Bone marrow (tissue), 2 donors: ENCODE results near the gene UQCRC1.
"Not testable (repeated sequence)": the region's sequence is repeated elsewhere in the genome, so short reads cannot be mapped to it uniquely, and the experiment has no call there.

ENCODE experiments used
- DNase-seq, 2 donors: peaks; one replicate each; lab custom pipeline; 2025; lab: John Stamatoyannopoulos, UW

UQCRC1 gene

DNA sequence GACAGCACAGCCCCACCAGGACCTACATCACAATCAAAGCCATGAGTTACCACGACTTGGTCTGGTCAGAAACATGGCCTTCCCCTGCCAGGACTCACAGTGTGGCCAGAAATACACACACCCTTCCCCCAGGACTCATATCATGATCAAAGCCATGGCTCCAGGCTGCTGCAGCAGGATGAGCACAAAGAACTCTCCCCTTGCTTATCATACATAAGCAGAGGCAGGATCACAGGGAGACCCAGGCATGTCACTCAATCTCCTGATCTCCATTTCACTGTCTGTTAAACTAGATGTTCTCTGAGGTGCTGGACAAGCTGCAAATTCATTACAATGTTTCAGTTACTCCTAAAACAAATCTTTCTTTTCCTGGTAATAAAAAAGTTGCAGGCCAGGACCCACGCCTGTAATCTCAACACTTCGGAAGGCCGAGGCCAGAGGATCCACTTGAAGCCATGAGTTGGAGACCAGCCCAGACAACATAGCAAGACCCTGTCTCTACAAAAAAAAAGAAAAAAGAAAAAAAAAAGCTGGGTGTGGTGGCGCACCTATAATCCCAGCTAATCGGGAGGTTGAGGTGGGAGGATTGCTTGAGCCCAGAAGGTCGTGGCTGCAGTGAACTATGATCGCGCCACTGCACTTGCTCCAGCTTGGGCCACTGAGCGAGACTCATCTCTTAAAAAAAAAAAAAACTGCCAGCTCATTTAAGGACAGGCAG is 54.1 kb downstream of the UQCRC1 start:
- DNase-seq, result no peak

DNA sequence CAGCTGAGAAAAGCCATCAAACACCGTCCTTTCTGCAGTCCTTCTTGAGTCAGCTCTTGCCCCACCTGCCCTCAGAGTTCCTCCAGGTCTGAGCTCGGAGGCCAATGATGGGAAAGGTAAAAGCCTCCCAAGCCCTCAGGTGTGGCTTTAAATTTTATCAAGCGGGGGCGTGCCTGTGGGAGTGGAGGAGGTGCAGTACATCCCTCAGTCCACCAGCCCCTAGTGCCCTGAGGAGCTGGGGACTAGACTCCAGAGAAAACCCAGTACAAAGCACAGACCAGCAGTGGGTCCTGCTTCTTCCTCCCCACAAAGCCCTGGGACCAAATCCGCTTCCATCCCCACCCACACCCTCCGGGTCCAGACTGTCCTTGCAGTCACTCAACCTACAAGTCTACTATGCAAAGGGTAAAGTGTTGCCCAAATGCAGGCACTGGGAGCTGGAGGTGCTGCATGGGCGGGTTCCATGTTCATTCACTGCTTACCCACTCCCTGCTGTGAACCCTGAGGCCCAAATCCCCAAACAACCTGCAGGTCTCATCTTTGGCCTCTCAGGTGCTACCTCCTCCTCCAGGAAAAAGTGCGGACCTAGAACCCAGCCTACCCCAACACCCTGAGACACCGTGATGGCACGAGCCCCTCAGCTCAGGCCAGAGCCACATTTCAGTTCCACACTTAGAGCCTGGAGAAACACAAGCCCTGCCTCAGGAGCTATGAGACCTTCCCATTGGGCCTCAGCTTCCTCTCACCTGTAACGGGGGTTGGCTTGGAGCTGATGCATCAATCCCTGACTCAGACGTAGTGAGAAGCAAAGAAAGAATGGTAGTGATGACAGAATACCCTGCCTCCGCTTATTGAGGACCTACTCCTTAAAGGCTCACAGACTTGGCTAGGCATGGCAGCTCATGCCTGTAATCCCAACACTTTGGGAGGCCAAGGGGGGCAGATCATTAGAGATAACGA is 55.3 kb downstream of the UQCRC1 start:
- no peak for DNase-seq

GRCh38 chr3:48553361-48553760 is 56.1 kb downstream of the UQCRC1 start:
- no peak for DNase-seq

DNA sequence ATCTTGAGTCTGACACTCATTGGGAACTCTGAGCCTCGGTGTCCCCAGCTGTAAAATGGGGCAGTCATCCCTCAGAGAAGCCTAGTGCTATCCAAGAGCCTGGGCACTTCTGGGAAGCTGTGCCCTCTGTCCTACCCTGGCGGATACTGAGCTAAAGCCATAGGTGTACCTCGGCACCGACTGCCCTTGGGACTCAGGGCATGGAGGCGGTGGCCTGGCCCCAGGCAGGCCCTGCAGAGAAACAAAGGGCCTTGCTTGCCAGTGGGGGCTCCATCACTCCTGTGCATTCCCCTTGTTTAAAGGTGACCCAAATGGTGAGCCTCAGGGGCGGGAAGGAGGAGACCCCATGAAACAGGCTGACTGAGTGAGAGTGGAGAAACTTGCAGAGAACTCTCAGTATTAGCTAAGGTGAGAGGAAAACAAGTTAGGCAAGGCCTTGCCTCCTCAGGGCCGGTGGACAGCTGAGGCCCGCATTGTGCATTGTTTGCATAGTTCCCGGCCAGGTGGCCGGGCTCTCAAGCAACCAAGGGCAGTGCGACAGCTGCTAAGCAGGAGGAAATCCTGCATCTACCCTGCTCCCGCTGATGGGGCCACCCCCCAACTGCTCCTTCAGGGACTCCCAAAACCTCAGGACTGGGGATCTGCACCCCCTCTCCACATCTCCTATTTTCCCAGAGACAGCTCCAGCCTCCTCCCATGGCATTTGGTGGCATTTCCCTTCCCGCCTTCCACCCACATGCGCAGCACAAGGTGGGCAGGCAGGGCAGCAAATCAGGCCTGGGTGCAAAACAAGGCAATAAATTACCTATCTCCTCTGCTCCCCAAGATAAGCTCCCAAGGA is 57.1 kb downstream of the UQCRC1 start:
- no peak for DNase-seq

- not testable (repeated sequence) for DNase-seq
These were observed 57.8 kb downstream of the UQCRC1 start for GRCh38 chr3:48551651-48552050.
